Lower leg skin (tissue), 4 donors: ENCODE measurements around the gene WDR1. TPM values are rescaled to one million over a fixed set of nuclear protein-coding genes. Genes with fewer than 3 reads are reported as not detected.

Source experiments
- DNase-seq, 2 donors: peaks; one replicate each; pipeline ENCODE4 v3.0.0-alpha.2; 2019; ENCODE audit warnings: low spot score in 2 of 2
- H3K4me3 ChIP-seq: fragments of 200-600 bp; sonication (generic); 2 replicates; pipeline ENCODE4 v1.5.1; 2017; ENCODE audit warnings: mild to moderate bottlenecking, low read depth; ENCODE audit not compliant: poor library complexity, severe bottlenecking
- POLR2A ChIP-seq, 2 donors: fragments of 450-650 bp; IDR thresholded peaks; one replicate each; pipeline ENCODE4 v1.6.1; 2016 to 2017; ENCODE audit warnings: antibody characterized with exemption in 2 of 2, mild to moderate bottlenecking in 1 of 2, moderate library complexity in 1 of 2
- WGBS, 2 donors: methylation state at CpG; one replicate each; pipeline ENCODE4 v1.1.5; 2018; 5-methylcytosine and 5-hydroxymethylcytosine counted together
- intact Hi-C: fragments of 100-400 bp; cut with DNase I; formaldehyde crosslinking; loops from one replicate; pipeline ENCODE4 v1.15.0; 2023; ENCODE audit warnings: low total_unique reads
- total RNA-seq, 4 donors: library from RNA; depleted of rRNA; stranded (reverse); fragments of >200 nt; gene quantifications; one replicate each; pipeline ENCODE4 v1.1.0, GENCODE V29; 2016
- TF ChIP-seq, protein P1 (sequence below), 3 donors: fragments of 450-650 bp; IDR thresholded peaks; one replicate each; pipeline ENCODE4 v1.5.1; 2016; ENCODE audit warnings: antibody characterized with exemption in 3 of 3, mild to moderate bottlenecking in 3 of 3, moderate library complexity in 2 of 3

Gene WDR1
- total RNA-seq, 4 donors from 2014 or later = 83.2 to 163 (median 144) TPM

DNA sequence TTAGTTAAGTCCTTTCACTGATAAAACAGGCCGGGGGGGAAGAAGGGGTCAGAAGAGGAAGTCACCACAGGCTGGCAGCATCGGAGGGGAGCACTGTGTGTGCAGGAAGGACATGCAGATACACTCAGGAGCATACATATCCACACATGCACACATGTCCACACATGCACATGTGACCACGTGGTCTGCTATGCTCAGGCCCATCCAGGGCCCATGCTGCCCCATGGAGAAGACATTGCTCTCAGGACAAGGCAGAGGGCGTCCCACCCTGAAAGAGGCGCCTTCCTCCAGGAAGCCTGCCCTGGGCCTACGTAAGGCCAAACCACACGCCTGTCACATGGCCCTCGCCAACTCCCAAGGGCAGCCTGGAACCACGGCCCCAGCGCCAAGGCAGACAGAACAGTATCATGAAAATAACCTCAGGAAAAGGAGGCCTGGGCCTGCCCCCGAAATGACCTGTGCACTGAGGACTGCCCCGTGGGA, 15.8 kb downstream of the WDR1 start:
- H3K4me3 ChIP-seq = no peak overlapping the region
- intact Hi-C loops = no loop called here
- TF ChIP-seq, protein P1, sequence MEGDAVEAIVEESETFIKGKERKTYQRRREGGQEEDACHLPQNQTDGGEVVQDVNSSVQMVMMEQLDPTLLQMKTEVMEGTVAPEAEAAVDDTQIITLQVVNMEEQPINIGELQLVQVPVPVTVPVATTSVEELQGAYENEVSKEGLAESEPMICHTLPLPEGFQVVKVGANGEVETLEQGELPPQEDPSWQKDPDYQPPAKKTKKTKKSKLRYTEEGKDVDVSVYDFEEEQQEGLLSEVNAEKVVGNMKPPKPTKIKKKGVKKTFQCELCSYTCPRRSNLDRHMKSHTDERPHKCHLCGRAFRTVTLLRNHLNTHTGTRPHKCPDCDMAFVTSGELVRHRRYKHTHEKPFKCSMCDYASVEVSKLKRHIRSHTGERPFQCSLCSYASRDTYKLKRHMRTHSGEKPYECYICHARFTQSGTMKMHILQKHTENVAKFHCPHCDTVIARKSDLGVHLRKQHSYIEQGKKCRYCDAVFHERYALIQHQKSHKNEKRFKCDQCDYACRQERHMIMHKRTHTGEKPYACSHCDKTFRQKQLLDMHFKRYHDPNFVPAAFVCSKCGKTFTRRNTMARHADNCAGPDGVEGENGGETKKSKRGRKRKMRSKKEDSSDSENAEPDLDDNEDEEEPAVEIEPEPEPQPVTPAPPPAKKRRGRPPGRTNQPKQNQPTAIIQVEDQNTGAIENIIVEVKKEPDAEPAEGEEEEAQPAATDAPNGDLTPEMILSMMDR (IDR thresholded peaks at IDR 0.05) = no peak
- no peak for TF ChIP-seq POLR2A (IDR thresholded peaks at IDR 0.05)
- no peak for DNase-seq
- 66 to 71% methylated on average over 9 of the region's 12 CpGs for WGBS, 2 donors

DNA sequence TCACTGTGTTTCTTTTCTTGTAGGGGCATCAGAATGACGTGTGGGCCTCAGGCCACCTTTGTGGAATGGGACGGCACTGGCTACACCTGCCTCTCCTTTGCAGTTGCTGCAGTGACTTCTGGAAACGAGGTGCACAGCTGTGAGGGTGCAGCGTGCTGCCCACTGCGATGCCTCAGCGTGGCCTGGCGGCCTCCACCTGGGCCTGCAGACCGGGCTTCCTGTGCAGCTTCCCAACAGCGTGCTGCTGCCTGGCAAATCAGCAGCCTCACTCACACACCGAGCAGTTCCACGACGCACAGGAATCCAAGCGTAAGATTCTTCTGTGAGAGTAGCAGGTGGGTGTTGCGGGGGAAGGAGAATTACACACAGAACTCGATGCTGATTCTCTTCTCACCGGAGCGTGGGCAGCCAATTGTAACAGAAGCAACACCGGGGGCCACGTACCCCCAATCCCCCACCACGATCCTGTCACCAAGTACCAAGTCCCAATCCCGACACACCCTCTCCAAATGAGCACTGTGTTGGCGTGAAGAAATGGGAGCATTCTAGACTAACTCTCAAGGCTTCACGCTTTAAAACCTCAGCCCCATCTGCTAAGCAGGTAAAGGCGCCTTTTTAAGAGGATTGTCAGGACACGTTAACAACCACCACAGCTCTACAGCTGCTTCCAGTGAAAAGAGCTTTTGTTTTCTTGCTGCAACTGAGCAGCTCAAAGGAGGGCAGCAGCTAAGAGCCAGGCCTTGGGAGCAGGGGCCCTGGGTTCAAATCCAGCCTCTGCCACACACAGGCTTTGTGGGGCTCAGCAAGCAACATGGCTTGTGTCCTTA, 16.9 kb downstream of the WDR1 start:
- no peak overlapping the region for H3K4me3 ChIP-seq
- TF ChIP-seq, protein P1 (IDR thresholded peaks at IDR 0.05) = no peak
- TF ChIP-seq POLR2A (IDR thresholded peaks at IDR 0.05) = no peak
- intact Hi-C loops = no loop called here
- WGBS, 2 donors = 82 to 83% methylated on average over 23 to 25 of the region's 25 CpGs
- DNase-seq = no peak

DNA sequence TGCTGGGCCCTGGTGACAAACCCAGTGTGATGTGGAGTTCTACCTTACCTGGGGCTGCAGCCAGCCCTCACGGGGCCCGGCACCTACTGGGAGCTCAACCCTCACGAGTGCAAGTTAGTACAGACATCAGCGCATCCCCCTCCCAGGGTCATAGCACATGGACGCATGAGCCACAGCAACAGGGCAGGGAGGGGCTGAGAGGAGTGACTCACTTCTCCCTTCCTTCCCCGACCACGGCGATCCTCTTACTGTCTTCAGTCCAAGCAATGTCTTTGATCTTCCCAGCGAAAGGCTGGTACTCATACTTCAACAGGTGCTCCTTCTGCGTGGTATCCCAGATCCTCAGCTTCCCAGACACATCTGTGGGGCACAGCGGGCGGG, 17.8 kb downstream of the WDR1 start:
- 56 to 66% methylated on average over 12 of the region's 12 CpGs for WGBS, 2 donors
- intact Hi-C loops = no loop called here
- TF ChIP-seq, protein P1 (IDR thresholded peaks at IDR 0.05) = no peak
- no peak for TF ChIP-seq POLR2A (IDR thresholded peaks at IDR 0.05)
- no peak overlapping the region for H3K4me3 ChIP-seq
- DNase-seq = no peak

DNA sequence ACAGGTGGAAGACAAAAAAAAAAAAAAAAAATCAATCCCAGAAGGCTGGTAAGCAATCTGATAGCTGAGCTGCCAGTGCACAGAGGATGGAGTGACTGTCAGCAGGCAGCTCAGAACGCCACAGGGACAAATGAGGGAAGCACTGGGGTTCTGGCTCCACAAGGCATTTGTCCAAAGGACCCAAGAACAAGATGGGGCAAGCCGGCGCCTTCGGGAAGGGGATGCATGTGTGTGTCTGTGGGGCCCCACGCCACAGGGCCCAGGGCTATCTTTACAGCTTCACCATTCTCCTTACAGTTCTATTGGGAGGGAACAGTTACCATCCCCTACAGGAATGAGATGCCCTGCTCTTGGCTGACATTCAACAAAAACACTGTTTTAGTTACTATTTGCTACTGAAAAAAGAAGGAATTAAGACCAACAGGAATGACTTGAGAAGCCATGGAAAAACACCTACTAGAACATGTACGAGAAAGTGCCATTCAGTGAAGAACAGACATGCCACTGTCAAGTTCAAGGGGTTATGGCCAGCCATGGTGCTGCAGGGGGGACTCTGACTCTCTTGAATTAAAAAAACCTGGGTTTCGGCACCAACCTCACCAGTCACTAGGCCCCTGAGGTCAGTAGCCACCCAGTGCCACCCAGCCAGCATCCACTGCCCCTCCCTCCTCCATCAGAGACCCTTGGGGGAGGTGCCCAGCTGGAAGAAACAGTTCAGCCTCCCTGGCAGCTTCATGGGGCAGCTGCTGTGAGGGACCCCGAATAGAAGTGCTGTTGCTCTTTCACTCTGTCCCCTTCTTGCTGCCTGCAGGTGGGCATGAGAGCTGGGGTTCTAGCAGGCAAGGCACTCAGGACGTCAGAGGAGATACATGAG, 18.5 kb downstream of the WDR1 start:
- TF ChIP-seq POLR2A (IDR thresholded peaks at IDR 0.05) = no peak
- TF ChIP-seq, protein P1 (IDR thresholded peaks at IDR 0.05) = no peak
- 86 to 87% methylated on average over 9 of the region's 9 CpGs for WGBS, 2 donors
- no peak for DNase-seq
- intact Hi-C loops = no loop called here
- H3K4me3 ChIP-seq = no peak overlapping the region

DNA sequence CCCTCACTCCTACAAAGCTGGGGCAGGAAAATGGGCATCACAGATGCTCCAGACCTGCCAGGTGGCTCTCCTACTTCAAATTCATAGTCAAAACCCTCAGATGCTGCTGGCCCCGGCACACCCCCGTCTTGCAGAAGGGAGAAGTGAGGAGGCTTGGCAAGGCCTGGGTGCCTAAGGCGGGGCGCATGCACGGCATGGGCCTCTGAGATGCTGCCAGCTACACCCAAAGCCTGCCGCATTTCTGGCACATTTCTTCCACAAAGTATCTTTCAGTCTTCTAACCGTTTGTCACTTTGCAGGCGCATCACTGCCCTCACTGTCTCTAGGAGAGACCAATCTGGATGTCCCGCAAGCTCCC, 19.6 kb downstream of the WDR1 start:
- DNase-seq = no peak
- H3K4me3 ChIP-seq = no peak overlapping the region
- 31 to 32% methylated on average over 9 of the region's 9 CpGs for WGBS, 2 donors
- TF ChIP-seq POLR2A (IDR thresholded peaks at IDR 0.05) = no peak
- TF ChIP-seq, protein P1 (IDR thresholded peaks at IDR 0.05) = no peak
- intact Hi-C loops = no loop called here
